NB4 (cell line): ENCODE results near the gene COQ3.

Experiments used
- CTCF ChIP-seq: IDR thresholded peaks from one replicate; pipeline ENCODE4 v1.5.1; 2012; ENCODE audit warnings: low read depth, low read length
- MYC ChIP-seq: IDR thresholded peaks from 2 replicates; pipeline ENCODE4 v1.6.1; 2011; ENCODE audit warnings: low read depth, low read length

GRCh38 chr6:99384507-99384906 lies 9.5 kb downstream of the COQ3 start:
- TF ChIP-seq CTCF (no peak), MYC (no peak)
